Natural killer cell (primary cell): ENCODE measurements around the gene YLPM1. TPM values are rescaled to one million over a fixed set of nuclear protein-coding genes. Genes with fewer than 3 reads are reported as not detected.

Experiments used
- ATAC-seq, 3 donors: fragments of 150-1000 bp in 2 of 3; fragments of 200-7000 bp in 1 of 3; cut with Tn5 transposase; 1 replicate in 1 of 3; 2 replicates in 2 of 3; pipeline ENCODE4 v1.10.0; 2021; ENCODE audit warnings: mild to moderate bottlenecking in 2 of 3, moderate library complexity in 2 of 3
- DNase-seq, 2 donors: peaks; one replicate each; pipeline versions ENCODE4 v3.0.0 to v3.0.0-alpha.2; 2013 to 2021; ENCODE audit warnings: mixed read lengths in 1 of 2
- H3K27ac ChIP-seq: one replicate; pipeline ENCODE4 v1.5.1; 2013; ENCODE audit warnings: mild to moderate bottlenecking, low read length
- H3K27me3 ChIP-seq: one replicate; pipeline ENCODE4 v1.6.1; 2013; ENCODE audit warnings: low read length; ENCODE audit not compliant: control insufficient read depth, insufficient read depth
- H3K36me3 ChIP-seq: one replicate; pipeline ENCODE4 v1.6.1; 2013; ENCODE audit warnings: low read length; ENCODE audit not compliant: control insufficient read depth, insufficient read depth
- H3K4me1 ChIP-seq: one replicate; pipeline ENCODE4 v1.6.1; 2013; ENCODE audit warnings: low read length; ENCODE audit not compliant: control insufficient read depth, insufficient read depth
- H3K4me3 ChIP-seq: one replicate; pipeline ENCODE4 v1.5.1; 2013; ENCODE audit warnings: low read length
- H3K9me3 ChIP-seq: one replicate; pipeline ENCODE4 v1.6.1; 2013; ENCODE audit warnings: low read length; ENCODE audit not compliant: control insufficient read depth, insufficient read depth
- H3K27ac Mint-ChIP-seq, 2 donors: one replicate each; pipeline ENCODE4 v1.8.0; 2022; ENCODE audit warnings: mild to moderate bottlenecking in 2 of 2, mixed read lengths in 2 of 2, moderate library complexity in 1 of 2
- H3K27me3 Mint-ChIP-seq, 2 donors: one replicate each; pipeline ENCODE4 v1.8.0; 2022; ENCODE audit warnings: low read depth in 2 of 2, mixed read lengths in 2 of 2
- H3K36me3 Mint-ChIP-seq: one replicate; pipeline ENCODE4 v1.8.0; 2022; ENCODE audit warnings: mixed read lengths
- H3K4me1 Mint-ChIP-seq, 2 donors: one replicate each; pipeline ENCODE4 v1.8.0; 2022; ENCODE audit warnings: mixed read lengths in 2 of 2
- H3K4me3 Mint-ChIP-seq: one replicate; pipeline ENCODE4 v1.8.0; 2022; ENCODE audit warnings: mild to moderate bottlenecking, moderate library complexity, mixed read lengths
- H3K9me3 Mint-ChIP-seq, 2 donors: one replicate each; pipeline ENCODE4 v1.8.0; 2022; ENCODE audit warnings: mixed read lengths in 2 of 2
- CTCF ChIP-seq: fragments of 200-600 bp; IDR thresholded peaks from one replicate; pipeline ENCODE4 v1.8.0; 2022; ENCODE audit warnings: antibody characterized with exemption
- WGBS: methylation state at CpG from one replicate; pipeline ENCODE4 v1.1.7; 2013; ENCODE audit warnings: missing lambda C conversion rate; ENCODE audit not compliant: insufficient coverage; 5-methylcytosine and 5-hydroxymethylcytosine counted together
- intact Hi-C: fragments of 100-400 bp; cut with micrococcal nuclease; formaldehyde crosslinking; loops from one replicate; pipeline ENCODE4 v1.14.2; 2022
- total RNA-seq, 4 donors: library from RNA; stranded (reverse); fragments of 120-200 nt in 1 of 4; gene quantifications; one replicate each; pipeline versions ENCODE4 v1.2.3 to v1.2.4, GENCODE V29; 2013 to 2022

The YLPM1 gene
- total RNA-seq, 3 donors from 2014 or later (not counting 1 experiment from before 2014, with no cell fraction given) = 86.1 to 101 (median 93.3) TPM

GRCh38 chr14:74737753-74738325 is 25.3 kb upstream of the YLPM1 start:
- no peaks in the 10 kb centered on the region for H3K27me3 Mint-ChIP-seq
- no peak overlapping the region for H3K27ac Mint-ChIP-seq
- no peak overlapping the region for H3K4me3 Mint-ChIP-seq
- 94% methylated on average over 3 of the region's 4 CpGs for WGBS
- no peaks in the 10 kb centered on the region for H3K27me3 ChIP-seq
- peaks cover 17% of the 10 kb centered on the region for H3K36me3 Mint-ChIP-seq
- H3K4me3 ChIP-seq = no peak overlapping the region
- no peaks in the 10 kb centered on the region for H3K9me3 Mint-ChIP-seq
- no peak for TF ChIP-seq CTCF
- ATAC-seq = no peak
- no peaks in the 10 kb centered on the region for H3K9me3 ChIP-seq
- no peak overlapping the region for H3K27ac ChIP-seq
- H3K4me1 Mint-ChIP-seq = no peaks in the 10 kb centered on the region
- intact Hi-C loops = no loop called here
- no peak for DNase-seq
- H3K36me3 ChIP-seq = peaks cover 40% of the 10 kb centered on the region
- no peaks in the 10 kb centered on the region for H3K4me1 ChIP-seq

- intact Hi-C loops = no loop called here
- WGBS = 97% methylated on average over 8 of the region's 8 CpGs
Observed at GRCh38 chr14:74739293-74740030, 23.7 kb upstream of the YLPM1 start.

DNA sequence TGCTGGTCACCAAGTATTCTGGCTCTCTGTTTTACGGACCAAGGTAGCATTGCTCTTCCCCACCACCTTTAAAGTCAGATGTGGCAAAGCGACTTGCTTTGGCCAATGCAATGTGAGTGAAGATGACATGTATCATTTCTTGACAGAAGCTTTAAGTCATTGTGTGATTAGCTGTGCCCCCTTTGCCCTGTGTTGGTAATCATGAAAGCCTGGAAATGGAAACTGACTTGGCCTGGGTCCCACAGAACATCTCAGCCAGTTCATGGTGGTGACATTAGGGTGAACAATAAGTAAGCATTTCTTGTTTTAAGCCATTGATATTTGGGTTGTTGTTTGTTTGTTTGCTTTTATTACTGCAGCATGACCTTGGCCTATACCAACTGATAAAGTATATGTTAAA is 15.9 kb upstream of the YLPM1 start:
- Mint-ChIP-seq H3K36me3 (no peaks in the 10 kb centered on the region), H3K4me1 (no peaks in the 10 kb centered on the region), H3K9me3 (peaks cover 0 to 5% of the 10 kb centered on the region in 2 donors), H3K27me3 (no peaks in the 10 kb centered on the region), H3K4me3 (no peak overlapping the region), H3K27ac (no peak overlapping the region)
- H3K27ac ChIP-seq = no peak overlapping the region
- ATAC-seq (no peak), DNase-seq (no peak)
- 90% methylated on average over 2 of the region's 2 CpGs for WGBS
- no peak overlapping the region for H3K4me3 ChIP-seq
- intact Hi-C loops = no loop called here
- TF ChIP-seq CTCF = no peak
- H3K27me3 ChIP-seq = no peaks in the 10 kb centered on the region
- H3K9me3 ChIP-seq = no peaks in the 10 kb centered on the region
- no peaks in the 10 kb centered on the region for H3K4me1 ChIP-seq
- no peaks in the 10 kb centered on the region for H3K36me3 ChIP-seq

More at GRCh38 chr14:74739293-74740030, 23.7 kb upstream of the YLPM1 start:
- Histone ChIP-seq H3K27me3 (no peaks in the 10 kb centered on the region), H3K9me3 (no peaks in the 10 kb centered on the region), H3K36me3 (peaks cover 27% of the 10 kb centered on the region), H3K4me3 (no peak overlapping the region), H3K27ac (no peak overlapping the region), H3K4me1 (no peaks in the 10 kb centered on the region)
- H3K36me3 Mint-ChIP-seq = peaks cover 9% of the 10 kb centered on the region
- H3K4me1 Mint-ChIP-seq = no peaks in the 10 kb centered on the region
- H3K9me3 Mint-ChIP-seq = no peaks in the 10 kb centered on the region
- no peaks in the 10 kb centered on the region for H3K27me3 Mint-ChIP-seq
- DNase-seq (no peak), ATAC-seq (no peak)
- H3K4me3 Mint-ChIP-seq = no peak overlapping the region
- no peak for TF ChIP-seq CTCF
- H3K27ac Mint-ChIP-seq = no peak overlapping the region
